ENCODE results near the gene MYO1H.

Gene MYO1H

DNA sequence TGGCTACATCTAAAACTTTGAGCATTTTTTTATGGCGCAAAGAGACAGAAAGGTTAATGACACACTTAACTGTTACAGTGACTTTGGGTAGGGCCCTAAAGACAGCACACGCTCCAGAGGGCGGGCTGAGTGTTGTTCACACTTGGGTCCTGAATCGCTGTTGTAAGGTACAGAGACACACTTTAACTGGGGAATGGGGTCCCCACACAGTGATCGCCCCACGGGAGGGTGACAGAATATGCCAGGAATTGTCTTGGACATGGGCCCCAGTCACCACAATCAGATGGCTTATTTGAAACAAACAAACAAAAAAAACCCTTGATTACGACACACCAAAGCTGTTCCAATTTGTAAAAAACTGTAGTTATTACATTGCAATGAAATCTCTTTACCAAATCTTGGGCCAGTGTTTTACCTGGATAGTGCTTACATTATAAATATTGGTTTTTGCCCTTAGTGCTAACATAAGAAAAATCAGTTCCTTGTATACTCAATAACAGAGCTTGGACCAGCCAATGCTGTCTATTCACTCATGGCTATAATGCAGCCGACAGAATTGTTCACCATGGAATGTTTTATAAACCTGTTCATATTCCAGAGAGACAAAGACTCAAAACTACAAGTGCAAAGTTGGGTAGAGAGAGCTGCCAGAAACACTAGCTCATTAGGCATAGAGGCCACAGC lies 101.1 kb downstream of the MYO1H start:
- FAIRE-seq = no peak

DNA sequence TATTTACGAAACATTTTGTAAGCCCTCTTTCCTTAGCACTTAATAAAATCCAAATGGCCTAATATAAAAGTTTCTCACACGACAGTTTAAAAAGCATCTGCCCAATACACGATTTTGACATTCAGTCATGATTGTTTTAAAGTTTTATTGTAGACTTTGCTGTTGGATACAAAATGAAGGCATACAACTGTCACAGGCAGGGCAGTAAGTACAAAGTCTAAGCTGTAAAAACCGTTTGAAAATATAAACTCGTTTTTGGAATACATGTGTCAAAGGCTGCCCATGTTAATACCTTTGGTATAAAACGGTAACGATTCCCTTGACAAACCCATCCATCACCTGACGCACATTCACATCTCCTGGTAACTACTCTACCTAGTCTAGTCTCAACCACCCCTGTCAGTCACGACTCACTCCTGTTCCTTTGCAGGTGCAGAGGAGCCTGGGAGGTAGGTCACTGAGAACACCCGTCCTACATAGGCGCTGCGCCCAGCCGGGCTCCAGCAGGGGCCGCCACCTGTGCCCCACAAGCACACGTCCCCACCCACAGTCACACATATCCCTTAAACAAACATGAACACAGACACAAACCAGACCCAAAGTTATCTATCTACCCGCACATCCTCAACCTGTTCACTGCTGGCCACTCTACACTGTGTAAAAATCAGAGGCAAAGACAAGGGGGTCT lies 102.3 kb downstream of the MYO1H start:
- no peak for FAIRE-seq

DNA sequence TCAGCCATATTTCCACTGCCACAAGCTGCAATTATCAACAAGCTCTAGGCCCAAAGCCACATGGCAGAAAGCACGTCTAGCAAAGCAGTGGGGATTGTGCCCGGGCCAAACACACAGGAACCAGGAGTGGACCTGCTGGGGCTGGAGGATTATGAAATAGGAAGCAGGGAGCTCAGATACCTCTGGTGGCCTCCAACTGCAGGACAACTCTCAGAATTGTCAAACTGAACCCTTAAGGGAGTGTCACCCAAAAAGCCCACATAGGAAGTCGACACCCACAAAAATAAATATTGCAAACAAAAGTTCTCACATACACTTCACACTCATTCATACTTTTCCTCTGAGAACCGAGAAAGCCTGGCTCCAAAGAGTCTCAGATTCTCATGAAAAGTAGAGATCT lies 103.3 kb downstream of the MYO1H start:
- no peak for FAIRE-seq

DNA sequence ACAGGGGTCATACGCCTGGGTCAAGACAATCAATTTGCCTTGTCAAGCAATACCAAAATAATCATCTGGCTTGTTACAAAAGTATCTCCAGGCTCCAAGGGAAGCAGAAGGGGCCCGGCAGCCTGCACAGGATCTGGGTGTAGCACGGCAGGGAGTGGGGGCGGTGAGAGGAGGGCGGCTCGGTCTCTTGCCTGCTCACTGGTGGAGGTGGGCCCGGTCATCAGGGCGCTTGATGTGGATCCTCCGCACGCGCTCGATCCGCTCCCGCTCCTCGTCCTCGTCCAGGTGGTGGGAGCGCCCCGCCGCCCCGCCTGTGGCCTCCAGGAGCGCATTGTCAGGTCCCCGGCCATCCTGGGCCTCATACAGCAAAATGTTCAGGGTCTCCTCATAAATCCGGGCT lies 103.7 kb downstream of the MYO1H start:
- no peak for FAIRE-seq

DNA sequence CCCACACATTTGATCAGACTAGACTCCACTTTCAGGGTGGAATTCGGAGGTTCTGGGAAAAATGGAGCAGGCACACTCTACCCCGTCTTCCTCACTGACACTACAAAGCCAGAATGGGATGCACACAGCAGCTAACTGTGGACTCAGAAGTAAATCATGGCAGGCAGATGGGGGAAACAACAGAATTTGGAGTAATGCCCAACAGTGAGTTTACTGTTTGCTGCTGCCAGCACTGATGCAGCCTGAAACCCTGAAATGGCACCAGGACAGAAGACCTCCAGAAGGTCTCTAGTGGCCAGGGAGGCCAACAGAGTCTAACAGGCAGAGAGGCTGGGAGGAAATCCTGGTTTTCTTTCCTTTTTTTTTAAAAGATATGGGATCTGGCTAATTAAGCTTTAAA lies 104.8 kb downstream of the MYO1H start:
- FAIRE-seq = no peak

DNA sequence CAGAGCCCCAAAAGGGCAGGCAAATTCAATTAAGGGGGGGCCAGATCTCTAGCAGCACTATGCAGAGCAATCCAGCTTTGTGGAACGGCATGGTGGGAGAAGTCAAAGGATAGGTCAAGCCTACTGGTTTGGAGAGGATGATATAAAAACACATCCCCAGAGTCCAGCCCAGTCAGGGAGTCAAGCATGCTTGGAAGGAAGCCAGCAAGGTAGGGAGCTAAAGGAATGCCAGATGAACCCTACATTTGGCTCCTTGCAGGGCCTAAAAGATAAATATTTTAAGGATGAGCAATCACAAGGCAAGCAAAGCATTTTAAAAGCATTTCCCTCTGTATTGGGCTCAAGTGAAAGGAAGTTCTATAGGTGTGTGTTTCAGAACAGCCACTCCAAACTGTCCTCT lies 108.0 kb downstream of the MYO1H start:
- FAIRE-seq = no peak

DNA sequence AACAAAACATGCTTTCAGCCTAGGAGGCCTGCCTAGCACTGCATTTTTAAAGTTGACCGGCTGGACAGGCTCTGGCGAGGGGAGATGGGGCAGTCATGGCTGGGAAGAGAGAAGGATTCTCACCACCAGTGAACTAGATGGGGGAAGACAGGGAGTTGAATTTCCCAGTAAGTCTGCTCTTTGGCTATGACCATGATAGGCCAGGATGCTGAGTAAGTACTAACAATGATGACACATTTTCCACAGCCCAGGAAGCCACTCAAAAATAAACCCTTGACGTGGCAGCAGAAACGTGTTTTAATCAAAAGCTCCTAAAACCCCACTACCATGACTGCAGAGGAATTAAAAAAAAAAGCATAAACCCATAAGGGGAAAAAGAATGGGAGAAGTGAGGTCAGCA lies 110.4 kb downstream of the MYO1H start:
- FAIRE-seq = no peak

DNA sequence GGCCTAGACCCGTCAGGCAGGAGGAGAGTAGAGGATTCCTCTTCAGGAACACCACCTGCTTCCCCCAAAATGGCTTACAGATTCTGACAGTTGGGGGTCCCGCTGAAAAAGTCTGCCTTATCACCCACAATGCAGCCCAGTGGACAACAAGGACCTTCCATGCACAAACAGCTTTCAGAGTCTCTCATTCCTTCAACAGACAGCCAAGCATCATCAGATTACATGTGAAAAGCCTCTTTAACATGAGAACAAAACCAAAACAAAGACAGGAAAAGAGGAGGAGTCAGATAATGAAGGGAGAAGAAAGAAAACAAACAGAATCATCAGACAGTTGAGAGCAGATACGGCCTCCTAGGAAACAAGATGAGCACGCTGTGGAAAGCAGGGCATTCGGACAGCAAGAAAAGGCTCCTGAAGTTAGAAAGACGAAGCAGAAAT lies 111.1 kb downstream of the MYO1H start:
- no peak for FAIRE-seq

DNA sequence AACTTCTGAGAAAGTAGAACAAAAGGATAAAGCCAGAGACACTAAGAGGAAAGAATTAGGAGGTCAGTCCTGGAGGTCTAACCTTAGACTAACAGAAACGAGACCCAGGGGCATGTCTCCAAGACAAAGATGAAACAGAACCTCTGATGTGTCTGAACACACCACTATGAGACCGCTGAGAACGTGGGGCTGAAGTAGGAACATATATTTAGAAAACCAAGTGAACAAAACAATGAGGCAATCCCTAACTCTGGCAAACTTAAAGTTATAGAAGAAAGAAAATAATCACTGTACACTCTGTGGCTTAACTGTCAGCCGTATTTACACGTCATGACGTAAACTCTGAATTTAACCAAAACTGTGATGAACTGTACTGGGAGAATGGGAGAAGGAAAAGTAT lies 111.5 kb downstream of the MYO1H start:
- FAIRE-seq = no peak

DNA sequence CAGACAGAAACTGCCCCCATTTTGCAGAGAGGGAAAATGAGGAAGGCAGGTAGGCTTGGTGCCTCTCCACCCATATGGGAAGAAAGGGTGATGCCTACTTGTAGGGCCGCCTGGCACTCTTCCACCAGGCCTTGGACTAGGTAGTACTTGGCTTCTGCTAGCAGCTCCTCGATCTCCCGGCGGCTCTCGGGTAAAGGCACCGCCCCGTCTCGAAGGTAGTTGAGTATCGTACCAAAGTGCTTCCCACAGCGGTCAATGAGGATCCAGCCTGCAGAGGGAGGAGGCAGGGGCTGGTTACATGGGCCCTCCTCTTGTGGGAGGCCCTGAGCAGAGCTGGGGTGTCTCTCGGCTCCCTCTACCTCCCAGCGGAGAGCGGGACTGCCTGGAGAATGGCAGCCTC lies 112.8 kb downstream of the MYO1H start:
- FAIRE-seq = no peak

DNA sequence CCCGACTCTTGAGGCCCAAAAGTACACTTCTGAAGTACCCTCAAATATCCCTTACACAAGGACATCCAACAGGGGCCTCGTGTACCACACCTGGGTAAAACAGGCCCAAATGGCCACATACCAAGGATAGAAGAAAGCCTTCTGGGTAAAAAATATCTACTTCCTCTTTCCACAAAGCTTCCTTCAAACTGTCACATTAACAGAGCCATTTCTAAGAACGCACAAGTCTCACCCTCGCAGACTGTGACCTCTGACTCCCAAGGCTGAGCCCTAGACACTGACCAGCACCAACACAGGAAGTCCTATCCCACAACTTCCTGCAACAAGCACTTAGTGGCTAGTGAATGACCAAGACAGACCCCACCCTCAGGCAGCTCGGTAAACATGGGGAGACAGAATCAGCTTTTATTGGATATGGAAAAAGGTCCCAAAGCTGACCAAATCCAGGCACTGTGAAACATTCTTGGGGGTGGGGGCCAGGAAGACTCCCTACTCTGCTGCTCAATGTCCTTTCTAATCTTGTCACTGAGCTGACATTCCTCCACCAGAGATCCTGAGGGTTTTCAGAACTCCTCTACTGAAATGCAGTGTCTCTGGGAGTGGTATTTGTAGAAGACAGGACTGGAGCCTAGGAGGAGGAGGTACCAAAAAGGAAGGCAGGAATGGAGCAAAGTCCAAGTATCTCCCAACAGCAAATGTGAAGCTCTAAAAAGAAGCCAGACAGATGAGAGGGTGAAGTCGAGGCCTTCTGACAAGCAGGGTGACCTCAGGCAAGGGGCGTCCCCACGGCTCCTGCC lies 113.5 kb downstream of the MYO1H start:
- FAIRE-seq = no peak

DNA sequence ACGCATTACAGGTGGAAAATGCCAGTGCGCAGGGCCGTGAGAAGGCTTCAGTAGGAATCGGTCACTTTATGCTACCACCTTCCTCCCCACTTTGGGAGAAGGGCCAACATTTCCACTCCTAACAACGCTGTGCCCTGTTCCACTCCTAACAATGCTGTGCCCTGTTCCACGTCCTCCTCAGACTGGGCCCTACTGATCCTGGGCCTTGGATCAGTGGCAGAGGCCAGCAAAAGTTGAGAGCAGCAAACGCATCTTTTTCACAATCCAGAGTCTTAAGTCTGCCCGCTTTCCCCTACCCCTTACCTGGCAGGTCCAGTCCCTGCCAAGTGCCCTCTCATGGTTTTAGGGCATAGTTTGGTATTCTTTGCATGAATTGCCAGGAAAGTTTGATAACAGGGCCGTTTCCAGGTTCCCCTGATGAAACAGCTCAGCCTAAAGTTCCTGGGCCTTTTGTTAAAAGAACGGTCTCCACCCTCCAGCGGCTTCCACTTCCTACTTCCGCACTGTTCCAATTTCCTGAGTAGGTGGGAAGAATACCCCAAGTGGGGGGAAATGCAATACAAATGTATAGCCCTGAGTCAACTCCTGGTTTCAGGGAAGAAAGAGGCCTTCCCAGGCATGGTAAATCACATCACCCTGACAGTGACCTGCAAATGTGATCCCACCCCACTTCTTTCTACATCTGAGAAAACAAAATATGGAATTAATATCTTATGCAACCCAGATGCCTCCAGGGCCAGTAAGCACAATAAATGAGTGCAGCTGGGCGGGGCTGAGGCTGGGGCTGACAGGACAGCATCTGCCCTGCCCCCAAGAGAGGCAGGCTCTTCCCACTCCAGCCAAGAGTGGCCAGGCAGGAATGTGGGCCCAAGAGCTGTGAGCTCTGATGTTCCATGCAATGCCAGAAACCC lies 114.4 kb downstream of the MYO1H start:
- no peak for FAIRE-seq

DNA sequence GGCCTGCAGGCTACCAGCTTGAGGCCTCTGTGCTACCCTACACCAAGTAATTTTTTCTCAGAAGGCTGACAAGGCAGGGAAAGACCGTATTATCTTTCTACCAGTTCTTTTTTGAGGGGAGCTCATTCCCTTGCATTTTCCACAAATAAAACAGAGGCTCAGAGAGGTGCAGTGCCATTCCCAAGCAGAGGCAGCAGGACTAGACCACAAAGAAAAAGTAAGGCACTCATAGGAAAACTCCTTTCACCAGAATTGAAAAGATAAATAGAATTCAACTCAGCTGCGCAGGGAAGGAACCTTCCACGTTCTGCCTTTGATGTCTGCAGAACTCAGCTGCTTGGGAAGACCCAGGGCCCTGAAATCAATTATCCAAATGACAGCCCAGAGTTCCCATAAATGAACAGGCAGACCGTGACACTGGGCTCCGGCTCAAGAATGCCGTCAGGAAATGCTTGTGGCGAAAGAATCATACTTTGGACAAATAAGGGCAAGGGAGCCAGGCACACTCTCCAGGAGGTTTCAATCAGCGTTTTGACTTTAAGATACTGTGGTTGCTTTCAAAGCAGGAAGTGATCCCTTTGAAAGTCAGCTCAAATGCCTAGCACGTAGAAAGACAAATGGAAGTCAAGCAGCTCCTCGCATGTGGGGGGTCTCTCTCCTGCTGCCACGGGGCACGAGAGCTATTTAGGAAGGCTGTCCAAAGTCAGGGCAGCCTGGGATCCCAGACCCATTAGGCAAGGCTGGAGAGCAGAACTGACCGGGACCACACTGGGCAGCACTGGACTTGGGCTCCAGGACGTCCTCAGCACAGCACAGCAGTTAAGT lies 115.4 kb downstream of the MYO1H start:
- no peak for FAIRE-seq

DNA sequence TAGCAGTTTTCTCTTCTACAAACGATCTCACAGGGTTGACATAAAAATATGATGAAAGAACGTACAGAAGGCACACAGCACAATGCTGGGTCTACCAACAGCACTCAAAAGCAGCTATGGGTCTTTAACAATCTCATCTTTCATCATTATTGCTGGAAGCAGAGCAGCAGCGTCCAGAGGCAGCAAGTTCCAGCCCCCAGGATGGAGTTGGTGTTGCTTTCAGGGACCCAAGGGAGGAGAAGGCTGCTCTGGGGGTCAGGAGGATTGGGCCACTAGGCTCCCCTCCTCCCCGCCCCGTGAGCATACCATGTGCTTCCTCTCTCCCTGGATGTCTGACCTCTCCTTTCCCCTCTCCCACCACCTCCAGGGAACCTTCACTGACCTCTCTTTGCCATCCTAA lies 116.1 kb downstream of the MYO1H start:
- FAIRE-seq = no peak

DNA sequence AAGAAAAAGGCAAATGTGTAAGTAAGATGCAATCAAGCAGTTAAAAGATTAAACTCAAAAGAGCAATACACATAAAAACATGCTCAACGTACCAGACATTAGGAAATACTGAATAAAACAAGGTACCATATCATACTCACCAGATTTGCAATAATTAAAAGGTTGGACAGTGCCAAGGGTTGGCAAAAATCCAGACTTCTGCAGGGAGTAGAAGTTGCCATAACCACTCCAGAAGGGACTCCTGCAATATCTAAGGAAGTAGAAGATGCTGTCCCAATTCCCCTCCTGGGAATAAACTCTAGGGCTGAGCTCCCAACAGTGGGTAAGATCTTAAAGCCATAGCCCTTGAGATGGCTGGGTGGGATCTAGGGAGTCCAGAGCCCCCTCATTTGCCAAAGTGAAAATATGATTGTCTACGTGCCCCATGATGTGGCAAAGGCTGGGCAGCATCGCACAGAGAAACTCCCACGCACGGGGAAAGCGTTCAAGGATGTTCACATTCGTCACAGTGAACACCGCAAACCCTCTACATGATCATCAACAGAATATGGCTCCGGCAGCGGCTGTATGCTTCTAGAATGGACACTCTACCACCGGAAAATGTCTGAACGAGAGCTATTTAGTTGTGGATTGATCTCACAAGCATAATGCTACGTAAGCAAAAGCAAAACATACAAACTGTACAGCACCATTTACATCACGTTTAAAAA lies 117.1 kb downstream of the MYO1H start:
- FAIRE-seq = no peak

DNA sequence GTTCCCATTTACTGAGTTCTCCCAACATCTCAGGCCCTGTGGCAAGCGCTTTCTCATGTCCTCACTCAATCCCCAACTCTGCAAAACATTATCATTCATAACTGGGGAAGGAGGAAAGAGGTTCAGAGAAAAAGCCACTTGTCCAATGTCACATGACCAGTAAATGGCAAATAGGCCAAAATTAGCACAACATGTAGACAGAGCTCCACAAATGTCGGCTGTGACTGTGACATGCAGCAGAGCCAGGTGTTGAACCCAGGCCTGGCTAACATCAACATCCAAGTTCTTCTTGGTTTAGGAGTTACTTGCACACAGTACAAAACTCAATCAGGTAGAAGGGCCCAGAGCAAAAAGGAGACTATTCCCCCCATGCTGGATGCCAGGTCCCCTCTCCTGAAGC lies 118.6 kb downstream of the MYO1H start:
- no peak for FAIRE-seq

DNA sequence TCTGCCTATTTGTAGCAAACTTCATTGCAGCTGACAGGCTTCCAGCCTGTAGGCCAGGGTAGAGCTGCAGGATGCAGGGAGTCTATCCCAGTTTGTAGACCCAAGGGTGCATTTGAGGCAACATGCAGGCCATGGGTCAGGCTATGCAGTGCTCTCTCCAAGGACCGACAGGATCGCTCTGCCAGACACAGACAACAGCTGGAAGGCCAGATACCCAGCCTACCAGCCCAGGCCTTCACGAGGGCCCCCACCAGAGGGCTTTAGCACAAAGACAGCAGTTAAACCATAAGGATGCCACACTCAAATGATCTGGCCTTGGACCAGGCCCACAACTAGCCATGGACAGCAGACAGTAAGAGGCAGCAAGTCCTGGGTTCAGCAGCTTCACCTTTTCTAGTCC lies 119.1 kb downstream of the MYO1H start:
- FAIRE-seq = no peak

DNA sequence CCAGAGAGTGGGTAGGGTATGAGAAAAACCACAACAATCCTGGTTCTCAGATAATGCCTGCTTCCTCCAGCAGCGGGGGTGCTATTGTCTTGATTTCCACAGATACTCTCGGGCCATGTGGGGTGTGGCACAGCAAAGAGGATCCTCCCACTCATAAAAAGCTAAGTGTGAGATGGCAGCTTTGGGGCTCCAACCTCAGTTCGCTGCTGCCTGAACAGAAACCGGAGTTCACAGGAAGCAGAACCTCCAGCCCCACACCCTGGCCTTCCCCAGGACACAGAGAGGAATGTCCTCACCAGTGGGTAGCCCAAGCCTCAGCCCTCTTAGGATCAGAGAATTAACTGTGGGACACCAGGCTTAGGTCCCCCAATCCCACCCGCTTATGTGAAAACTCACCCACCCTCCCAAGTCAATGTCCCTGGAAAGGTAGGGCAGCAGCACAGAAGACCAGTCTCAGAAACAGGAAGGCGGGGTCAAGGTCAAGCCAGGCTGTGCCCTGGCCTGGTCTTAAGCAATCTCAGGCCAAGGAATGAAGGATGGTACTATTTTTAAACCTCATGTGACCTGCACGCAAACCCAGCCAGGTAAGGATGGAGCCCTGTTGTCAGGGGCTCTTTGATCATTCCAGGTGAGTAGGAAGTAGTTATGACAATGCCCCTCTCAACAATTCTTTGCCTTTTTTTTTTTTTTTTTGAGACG lies 120.4 kb downstream of the MYO1H start:
- no peak for FAIRE-seq

DNA sequence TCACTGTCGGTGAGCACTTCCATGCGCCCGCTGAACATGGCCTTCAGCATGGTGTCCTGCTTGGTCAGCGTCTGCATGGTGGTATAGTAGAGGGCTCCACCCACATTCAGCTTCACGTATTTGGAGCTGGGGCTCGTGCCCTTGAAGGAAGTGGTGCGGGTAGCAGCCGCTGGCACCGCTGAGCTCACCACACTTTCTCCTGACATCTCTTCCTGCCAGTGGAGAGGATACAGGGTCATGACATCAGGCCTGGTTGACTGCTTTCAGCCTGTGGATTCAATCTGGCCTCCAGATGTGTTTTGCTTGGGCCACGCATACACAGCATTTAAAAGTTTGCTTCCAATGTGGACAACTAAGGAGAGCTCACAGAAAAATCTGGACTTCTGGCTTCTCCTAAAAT lies 121.8 kb downstream of the MYO1H start:
- FAIRE-seq = no peak

DNA sequence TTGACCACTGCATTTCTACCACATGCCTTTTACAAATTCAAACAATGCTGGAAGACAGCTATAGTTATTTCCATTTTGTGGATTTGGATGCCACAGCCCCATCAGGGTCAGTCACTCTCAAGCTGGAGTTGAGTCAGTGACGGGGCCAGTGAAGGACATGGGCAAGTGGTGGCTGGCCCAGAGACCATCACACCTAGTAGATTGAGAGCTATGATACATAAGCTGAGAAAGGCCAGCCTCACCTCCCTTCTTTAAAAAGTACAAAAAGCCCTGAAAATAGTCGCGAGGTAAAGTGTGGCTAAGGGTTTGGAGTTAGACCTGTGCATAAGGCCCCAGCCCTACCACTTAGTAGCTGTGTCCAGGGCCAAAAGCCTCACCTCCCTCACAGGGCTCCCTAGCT lies 125.3 kb downstream of the MYO1H start:
- no peak for FAIRE-seq
